HG03095 (cell line): ENCODE data around the gene P2RX4.
"Not testable (repeated sequence)": the region's sequence is repeated elsewhere in the genome, so short reads cannot be mapped to it uniquely, and the experiment has no call there.

Experiments used
- ATAC-seq: cut with Tn5 transposase; IDR thresholded peaks from one replicate; pipeline ENCODE4 v1.9.1; 2021; ENCODE audit warnings: moderate library complexity; ENCODE audit not compliant: unreplicated experiment

The P2RX4 gene

GRCh38 chr12:121264951-121265515 is 55.1 kb downstream of the P2RX4 start:
- ATAC-seq: no peak

- no peak for ATAC-seq
These were observed 57.9 kb downstream of the P2RX4 start for GRCh38 chr12:121267822-121268221.

- no peak for ATAC-seq
These were observed 63.5 kb downstream of the P2RX4 start for GRCh38 chr12:121273364-121273896.

DNA sequence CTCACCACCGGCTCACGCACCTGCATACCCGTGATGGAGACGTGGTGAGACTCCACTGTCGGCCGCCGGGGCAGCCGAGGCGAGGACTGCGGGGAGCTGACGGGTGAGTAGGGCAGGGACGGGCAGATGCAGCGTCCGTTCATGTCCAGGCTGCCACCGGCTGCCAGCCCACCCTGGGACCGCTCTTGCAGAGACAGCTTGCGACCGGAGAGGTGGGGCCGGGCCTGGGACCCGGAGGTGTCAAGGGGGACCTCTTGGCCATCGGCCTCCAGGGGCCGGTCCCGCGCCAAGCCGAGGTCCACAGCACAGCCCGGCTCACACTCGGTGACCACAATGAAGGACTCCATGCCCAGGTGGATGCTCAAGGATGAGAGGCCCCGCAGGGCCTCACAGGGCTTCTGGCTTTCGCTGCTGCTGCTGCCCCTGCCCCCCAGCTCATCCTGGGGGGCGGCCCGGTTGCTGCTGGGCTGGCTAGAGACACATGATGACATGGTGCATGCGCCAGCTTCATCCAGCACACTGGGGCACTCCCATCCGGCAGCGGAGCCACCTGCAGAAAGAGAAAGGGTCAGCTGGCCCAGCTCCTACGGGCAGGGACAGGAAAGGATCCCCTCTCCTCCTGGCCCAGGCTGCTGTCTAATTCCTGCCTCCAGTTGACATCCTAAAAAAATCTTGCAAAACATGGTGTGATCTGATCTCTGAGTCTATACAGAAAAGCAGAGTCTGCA is 64.3 kb downstream of the P2RX4 start:
- ATAC-seq: no peak

GRCh38 chr12:121277374-121277759 is 67.4 kb downstream of the P2RX4 start:
- ATAC-seq: no peak

DNA sequence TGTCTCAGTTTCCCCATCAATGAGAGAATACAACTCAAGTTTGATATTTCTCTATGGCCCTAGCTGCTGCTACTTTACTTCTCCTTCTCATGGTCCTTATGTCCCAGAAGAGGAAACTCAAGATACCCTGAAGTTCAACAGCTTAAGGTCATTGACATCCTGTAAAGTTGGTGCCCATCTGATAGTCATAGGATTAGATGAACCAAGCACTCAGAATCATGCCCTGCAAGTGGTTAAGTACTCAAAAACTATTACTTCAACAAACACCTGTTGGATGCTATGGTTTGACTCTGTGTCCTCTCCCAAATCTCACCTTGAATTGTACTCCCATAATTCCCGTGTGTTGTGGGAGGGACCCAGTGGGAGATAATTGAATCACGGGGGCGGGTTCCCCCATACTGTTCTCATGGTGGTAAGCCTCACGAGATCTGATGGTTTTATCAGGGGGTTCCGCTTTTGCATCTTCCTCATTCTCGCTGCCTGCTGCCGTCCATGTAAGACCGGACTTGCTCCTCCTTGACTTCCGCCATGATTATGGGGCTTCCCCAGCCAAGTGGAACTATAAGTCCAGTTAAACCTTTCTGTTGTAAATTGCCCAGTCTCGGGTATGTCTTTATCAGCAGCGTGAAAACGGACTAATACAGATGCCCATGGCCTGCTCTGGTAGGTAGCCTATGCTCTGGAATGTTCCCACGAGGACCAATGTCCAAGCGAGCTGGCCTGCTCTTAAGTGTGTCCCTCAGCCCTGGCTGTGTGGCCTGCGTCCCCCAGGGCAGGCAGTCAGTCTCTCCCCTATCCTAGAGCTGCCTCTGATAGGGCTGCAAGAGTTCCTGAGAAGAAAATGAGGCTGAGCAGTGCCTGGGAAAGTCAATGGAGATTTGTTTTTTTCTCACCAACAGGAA is 68.5 kb downstream of the P2RX4 start:
- ATAC-seq: no peak

DNA sequence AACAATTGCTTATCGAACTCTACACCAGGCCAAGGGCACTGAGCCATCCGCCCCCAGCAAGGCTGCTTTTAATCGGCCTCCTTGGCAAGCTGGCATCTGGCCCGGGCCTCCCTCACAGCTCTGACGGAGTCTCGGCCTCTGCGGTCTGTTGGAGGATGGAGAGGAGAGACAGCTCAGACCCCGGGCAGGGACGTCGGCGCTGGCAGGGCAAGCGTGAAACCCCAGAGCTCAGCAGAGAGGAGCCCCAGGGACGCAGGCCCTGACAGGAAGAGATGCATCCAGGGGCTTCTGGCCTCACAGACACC is 69.1 kb downstream of the P2RX4 start:
- ATAC-seq: no peak

DNA sequence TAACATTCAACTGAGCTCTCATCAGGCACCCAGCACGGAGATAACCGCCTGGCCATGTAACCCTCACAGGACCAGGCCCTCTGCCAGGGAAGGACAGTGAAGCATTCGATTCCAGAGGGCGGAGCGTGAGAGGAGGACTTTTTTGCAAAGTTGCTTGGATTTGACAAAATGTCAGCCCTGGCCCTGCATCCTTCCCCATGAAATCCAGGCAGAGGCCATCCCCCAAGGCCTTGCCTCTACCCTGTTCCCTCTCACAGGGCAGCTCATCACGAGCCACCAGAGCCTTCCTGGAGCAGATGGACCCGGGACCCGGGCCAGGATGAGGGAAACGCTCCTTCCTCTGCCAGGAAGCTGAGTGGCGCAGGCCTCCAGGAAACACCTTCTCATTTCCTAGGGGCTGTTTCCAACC is 69.6 kb downstream of the P2RX4 start:
- ATAC-seq: no peak

GRCh38 chr12:121280531-121280930 is 70.6 kb downstream of the P2RX4 start:
- ATAC-seq: not testable (repeated sequence)

GRCh38 chr12:121281116-121281515 is 71.2 kb downstream of the P2RX4 start:
- ATAC-seq: not testable (repeated sequence)

- no peak for ATAC-seq
These were observed 72.3 kb downstream of the P2RX4 start for GRCh38 chr12:121282072-121282742.

DNA sequence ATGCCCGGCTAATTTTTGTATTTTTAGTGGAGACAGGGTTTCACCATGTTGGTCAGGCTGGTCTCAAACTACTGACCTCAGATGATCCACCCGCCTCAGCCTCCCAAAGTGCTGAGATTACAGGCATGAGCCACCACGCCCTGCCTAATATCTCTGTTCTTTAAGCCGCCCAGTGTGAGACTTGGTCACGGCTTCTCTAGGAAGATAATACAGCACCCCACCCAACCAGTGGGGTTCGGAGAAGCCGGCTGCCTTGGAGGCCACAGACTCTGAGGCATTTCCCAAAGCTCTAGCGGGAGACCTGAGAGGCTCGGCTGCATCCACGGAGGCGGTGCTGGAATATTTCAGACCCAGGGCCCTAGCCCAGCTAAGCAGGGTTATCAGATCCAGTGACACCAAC is 73.0 kb downstream of the P2RX4 start:
- not testable (repeated sequence) for ATAC-seq

- ATAC-seq: no peak
These were observed 73.5 kb downstream of the P2RX4 start for GRCh38 chr12:121283388-121283787.
